ENCODE results near the gene RNF128.
"Not testable (repeated sequence)": the region's sequence is repeated elsewhere in the genome, so short reads cannot be mapped to it uniquely, and the experiment has no call there.

Gene RNF128

DNA sequence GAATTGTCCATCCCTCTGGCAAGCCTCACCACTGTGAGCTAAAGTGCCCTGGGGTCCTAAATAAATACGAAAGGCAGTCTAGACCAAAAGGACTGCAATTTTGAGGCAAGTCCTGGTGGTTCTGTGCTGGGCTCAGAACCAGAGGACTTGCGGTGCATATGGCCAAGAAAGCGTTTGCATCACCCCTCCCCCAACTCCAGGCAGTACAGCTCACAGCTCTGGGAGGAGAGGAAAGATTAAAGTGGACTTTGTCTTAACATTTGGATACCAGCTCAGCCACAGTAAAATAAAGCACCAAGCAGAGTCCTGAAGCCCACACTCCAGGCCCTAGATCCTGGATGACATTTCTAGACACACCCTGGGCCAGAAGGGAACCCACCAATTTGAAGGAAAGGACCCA is 24.9 kb downstream of the RNF128 start:
- DNase-seq = no peak

DNA sequence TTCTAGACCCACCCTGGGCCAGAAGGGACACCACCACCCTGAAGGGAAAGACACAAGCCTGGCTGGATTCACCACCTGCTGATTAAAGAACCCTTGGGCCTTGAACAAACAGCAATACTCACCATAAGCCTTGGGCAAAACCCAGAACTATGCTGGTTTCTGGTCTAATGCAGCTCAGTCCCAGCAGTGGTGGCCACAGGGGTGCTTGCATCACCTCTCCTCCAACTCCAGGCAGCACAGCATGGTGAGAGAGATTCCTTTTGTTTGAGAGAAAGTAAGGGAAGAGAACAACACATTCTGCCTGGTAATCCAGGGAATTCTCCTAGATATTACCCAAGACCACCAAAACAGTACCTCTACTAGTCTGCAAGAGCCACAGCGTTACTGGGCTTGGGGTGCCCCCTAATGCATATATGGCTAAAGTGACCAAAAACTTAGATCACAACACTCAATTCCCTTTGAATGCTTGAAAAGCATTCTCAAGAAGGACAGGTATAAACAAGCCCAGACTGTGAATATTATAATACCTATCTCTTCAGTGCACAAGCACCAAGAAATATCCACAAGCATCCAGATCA is 25.7 kb downstream of the RNF128 start:
- DNase-seq = no peak

DNA sequence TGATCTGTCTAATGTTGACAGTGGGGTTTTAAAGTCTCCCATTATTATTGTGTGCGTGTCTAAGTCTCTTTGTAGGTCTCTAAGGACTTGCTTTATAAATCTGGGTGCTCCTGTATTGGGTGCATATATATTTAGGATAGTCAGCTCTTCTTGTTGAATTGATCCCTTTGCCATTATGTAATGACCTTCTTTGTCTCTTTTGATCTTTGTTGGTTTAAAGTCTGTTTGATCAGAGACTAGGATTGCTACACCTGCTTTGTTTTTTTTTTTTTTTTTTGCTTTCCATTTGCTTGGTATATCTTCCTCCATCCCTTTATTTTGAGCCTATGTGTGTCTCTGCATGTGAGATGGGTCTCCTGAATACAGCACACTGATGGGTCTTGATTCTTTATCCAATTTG is 42.8 kb downstream of the RNF128 start:
- not testable (repeated sequence) for DNase-seq

DNA sequence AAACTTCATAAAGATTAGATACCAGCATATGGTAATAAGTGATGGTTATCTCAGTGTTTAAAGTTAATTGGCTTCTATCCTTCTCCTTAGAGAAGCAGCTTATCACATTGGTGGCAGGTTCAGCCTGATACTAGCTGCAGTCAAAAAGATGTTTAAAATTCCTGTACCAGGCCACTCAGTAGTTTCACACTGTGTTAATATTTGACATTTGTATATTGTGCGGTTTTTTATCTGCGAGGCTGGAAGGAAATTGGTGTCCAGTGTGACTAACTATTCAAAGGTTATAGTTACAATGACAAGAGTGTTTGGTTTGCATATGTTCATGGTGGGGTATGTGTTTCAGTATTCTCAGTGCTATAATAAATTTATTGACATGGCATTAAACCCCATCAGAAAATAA is 48.5 kb downstream of the RNF128 start:
- DNase-seq = no peak

DNA sequence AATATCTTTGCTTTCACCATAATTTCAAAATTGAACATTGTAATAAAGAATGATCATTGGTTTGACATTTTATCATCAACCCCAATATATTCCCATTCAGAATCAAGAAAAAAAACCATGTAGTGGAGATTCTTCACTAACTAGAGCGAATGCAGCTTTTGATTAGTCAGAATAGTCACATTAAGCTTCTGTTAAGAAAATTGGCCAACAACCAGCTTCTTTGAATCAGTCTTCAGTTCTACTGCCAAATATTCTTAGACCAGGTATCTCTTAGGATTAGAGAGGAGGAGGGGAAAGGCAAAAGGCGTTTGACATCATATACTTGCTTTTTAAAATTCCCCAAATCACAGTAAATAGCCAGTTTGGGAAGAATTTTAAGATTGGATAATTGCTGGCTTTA is 53.8 kb downstream of the RNF128 start:
- DNase-seq = no peak

DNA sequence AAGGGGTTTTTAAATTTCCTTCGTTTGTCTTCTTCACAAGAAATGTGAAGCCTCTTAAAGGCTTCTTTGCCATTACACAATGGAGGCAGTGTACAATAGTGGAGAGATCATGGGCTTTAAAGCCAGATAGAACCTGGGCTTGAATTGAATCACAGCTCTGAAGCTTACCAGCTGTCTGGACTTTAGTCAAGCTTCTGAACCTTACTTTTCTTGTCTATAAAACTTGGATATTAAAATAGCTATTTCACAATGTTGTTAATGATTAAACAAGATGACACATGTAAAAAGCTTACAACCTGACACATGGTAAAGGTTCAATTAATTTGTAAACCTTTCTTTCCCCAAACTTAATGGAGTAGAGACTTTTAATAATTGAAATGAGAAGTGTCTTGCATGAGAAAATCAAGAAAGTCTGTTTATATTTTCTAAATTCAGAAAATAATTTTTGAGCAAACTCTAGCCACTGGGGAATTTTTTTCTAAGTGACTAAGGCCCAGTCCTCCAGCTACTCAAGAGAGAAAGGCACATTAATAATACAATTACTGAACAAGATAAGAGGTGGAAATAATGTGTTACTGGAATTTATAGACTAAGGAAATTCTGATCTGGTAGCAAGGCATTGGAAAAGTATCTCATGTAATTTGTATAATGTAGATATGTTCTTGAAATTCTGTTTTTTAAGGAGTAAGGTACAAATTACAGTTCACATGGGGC is 54.3 kb downstream of the RNF128 start:
- no peak for DNase-seq

DNA sequence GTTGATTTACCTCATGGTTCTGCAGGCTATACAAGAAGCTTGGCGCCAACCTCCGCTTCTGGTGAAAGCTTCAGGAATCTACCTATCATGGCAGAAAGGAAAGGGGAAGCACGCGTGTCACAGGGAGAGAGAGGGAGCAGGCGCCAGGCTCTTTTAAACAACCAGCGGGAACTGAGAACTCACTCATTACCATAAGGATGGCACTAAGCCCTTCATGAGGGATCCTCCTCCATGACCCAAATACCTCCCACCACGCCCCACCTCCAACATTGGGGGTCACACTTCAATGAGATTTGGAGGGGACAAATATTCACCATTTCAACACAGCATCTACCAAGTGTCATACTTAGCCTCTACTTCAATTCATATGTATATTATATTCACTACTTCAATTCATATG is 57.2 kb downstream of the RNF128 start:
- no peak for DNase-seq

DNA sequence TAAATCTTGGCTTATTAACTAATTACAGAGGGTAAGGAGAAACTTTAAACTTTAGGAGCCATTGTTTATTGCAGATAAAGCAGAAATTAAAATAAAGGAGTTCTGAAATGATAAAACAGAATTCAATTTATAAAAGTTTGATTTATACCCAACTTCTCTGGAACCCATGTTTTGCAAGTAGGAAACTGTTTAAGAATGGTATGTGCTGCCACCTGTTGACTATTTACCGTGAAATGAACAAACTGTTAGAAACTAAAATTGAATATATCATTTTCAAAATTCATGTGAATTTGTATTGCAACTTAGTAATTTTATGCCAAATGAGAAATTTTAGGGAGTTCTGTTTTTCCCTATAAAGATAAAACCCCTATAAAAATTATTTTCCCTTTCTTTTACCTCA is 65.0 kb downstream of the RNF128 start:
- no peak for DNase-seq

DNA sequence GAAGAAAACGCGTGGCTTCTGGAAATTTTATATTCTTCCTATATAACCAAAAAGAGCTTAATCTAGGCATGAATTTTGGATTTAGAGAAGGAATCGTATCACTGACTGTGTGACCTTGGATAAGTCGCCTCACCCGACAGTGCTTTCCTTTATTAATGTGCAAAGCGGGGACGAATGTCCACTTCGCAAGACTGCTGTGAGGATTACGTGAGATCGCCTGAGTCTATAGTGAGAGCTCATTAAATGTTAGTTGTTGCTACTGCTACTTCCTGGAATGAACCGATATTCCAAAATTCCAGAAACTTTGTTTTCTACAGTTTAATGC is 75.5 kb downstream of the RNF128 start:
- DNase-seq = no peak

DNA sequence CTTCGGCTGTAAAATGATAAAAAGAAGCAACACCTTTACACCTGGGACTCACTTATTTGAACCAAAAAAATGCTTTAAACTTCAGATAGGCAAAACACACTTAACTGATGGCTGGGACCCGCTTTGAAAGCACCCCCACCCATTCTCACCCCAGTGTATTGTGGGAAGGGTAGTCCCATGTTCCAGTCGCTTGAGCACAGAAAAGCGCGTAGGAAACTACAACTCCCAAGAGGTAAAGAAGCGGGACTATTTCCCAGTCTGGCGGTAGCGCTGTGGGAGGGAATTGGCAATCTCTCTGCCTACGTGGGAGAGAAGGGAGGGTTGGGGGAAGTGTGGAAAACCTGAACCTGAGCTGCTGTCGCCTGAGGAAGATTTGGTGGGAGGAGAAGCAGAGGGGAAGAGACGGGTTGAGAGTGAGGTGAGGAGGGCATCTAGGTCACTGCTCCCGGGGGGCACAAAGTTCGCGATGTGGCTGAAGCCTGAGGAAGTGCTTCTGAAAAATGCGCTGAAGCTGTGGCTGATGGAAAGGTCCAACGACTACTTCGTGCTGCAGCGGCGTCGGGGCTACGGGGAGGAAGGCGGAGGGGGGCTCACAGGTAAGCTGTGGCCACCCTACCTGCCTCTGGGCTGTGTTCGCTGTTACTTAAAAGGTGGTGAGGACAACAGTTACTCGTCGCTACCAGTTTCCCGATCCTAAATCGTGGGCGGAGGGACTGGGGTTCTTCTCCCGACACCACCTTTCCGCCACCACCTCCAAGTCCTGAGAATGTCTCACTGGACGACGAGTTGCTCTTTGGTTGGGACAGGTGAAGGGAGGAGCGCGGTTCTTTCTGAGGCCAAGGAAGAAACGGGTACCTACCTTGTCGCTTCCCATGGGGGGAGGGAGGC is 76.1 kb downstream of the RNF128 start, which contains the start of gene TBC1D8B:
Gene TBC1D8B (plus strand): TSS at position 286 of the 888 bp plus-strand sequence. CDS start 181 bp downstream, at position 467.
- DNase-seq = peak; percentile 3 to 5

DNA sequence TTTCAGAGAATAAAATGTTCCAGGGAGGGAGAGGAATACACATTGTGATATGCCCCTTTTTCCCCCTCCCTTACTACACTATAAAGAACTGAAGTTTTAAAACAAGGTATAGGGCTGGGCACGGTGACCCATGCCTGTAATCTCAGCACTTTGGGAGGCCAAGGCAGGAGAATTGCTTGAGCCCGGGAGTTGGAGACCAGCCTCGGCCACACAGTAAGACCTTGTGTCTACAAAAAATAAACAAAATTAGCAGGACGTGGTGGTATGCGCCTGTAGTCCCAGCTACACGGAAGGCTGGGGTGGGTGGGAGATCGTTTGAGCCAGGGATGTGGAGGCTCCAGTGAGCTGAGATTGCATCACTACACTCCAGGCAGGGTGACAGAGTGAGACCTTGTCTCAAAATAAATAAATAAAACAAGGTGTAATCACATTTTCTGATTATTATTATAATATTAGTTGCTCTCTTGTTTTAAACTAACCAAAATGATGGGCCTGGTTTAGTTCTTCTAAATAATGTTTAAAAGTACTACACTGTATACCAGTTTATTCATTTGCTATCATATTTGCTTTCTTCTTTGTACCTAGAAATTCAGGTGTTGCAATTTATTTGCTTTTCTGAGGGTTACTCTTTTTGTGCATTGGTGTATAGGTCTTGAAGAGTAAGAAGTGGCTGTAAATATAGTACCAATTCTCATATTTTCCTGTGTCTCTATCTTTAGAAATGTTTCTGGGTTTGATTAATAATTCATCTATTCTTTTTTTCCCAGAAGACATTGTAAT is 84.8 kb downstream of the RNF128 start:
- DNase-seq = no peak

DNA sequence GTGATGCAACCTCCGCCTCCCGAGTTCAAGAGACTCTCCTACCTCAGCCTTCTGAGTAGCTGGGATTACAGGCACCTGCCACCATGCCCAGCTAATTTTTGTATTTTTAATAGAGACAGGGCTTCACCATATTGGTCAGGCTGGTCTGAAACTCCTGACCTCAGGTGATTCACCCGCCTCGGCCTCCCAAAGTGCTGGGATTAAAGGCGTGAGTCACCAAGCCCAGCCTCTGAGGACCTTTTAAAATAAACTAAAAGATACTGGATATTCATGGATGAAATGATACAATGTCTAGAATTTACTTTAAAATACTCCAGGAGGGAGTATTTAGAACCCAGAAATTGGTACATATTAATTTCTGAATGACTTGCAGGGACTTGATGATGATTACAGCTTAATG is 86.4 kb downstream of the RNF128 start:
- not testable (repeated sequence) for DNase-seq

DNA sequence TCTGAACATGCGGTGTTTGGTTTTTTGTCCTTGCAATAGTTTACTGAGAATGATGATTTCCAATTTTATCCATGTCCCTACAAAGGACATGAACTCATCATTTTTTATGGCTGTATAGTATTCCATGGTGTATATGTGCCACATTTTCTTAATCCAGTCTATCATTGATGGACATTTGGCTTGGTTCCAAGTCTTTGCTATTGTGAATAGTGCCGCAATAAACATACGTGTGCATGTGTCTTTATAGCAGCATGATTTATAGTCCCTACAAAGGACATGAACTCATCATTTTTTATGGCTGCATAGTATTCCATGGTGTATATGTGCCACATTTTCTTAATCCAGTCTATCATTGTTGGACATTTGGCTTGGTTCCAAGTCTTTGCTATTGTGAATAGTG is 87.6 kb downstream of the RNF128 start:
- not testable (repeated sequence) for DNase-seq

Measured in activated CD4-positive, alpha-beta T cell treated with anti-CD3 and anti-CD28 coated beads for 4 hours (primary cell).